Panc1 (cell line): ENCODE measurements around the gene TSNAX. TPM values are rescaled to one million over a fixed set of nuclear protein-coding genes. Genes with fewer than 3 reads are reported as not detected.

ENCODE experiments used
- ATAC-seq: fragments of 200-7000 bp; cut with Tn5 transposase; 2 replicates; pipeline ENCODE4 v1.9.1; 2020; ENCODE audit warnings: mild to moderate bottlenecking, moderate library complexity
- BruUV-seq: library from RNA; stranded (reverse); fragments of 400-500 nt; replicated peaks from 2 replicates; lab custom pipeline; 2021; lab: Mats Ljungman, UMichigan
- CTCF ChIA-PET: fragments of 300-600 bp; sonication (Branson Sonifier 250); formaldehyde crosslinking; loops from one replicate; lab custom pipeline; 2022; ENCODE audit warnings: antibody characterized with exemption; lab: Charles Lee
- POLR2A ChIA-PET: fragments of 300-600 bp; sonication (Branson Sonifier 250); formaldehyde crosslinking; loops from one replicate; lab custom pipeline; 2022; ENCODE audit warnings: antibody characterized with exemption; lab: Charles Lee
- DNase-seq: peaks from one replicate; pipeline ENCODE4 v3.0.0-alpha.2; 2010; ENCODE audit warnings: low read depth, low spot score
- H3K27ac ChIP-seq: 2 replicates; pipeline ENCODE4 v1.5.1; 2011; ENCODE audit warnings: mild to moderate bottlenecking, low read length, inconsistent platforms
- H3K27me3 ChIP-seq: fragments of 200-500 bp; sonication (Bioruptor generic); 2 replicates; pipeline ENCODE4 v1.6.0; 2014; ENCODE audit warnings: low read length, inconsistent platforms; ENCODE audit not compliant: control insufficient read depth, insufficient read depth
- H3K36me3 ChIP-seq: fragments of 200-500 bp; sonication (Bioruptor generic); 2 replicates; pipeline ENCODE4 v1.5.1; 2014; ENCODE audit warnings: inconsistent platforms, mild to moderate bottlenecking, low read length, moderate library complexity; ENCODE audit not compliant: control insufficient read depth, insufficient read depth
- H3K4me1 ChIP-seq: 2 replicates; pipeline ENCODE4 v1.5.1; 2011; ENCODE audit warnings: inconsistent platforms, mild to moderate bottlenecking, low read length, moderate library complexity; ENCODE audit not compliant: control insufficient read depth, insufficient read depth
- H3K4me3 ChIP-seq, 2 experiments: 2 replicates each; pipeline ENCODE4 v1.5.1; 2011 to 2012; ENCODE audit warnings: low read depth in 2 of 2, low read length in 2 of 2, mild to moderate bottlenecking in 2 of 2, inconsistent platforms in 1 of 2, moderate library complexity in 1 of 2
- H3K9me3 ChIP-seq: fragments of 200-500 bp; sonication (Bioruptor generic); 2 replicates; pipeline ENCODE4 v1.5.1; 2014; ENCODE audit warnings: low read depth, mild to moderate bottlenecking, inconsistent platforms, low read length, moderate library complexity; ENCODE audit not compliant: control insufficient read depth, insufficient read depth
- CTCF ChIP-seq: fragments of 450-650 bp; IDR thresholded peaks from 2 replicates; pipeline ENCODE4 v1.5.1; 2017; ENCODE audit warnings: mild to moderate bottlenecking
- POLR2AphosphoS5 ChIP-seq: IDR thresholded peaks from 2 replicates; pipeline ENCODE4 v1.6.1; 2012; ENCODE audit warnings: mild to moderate bottlenecking, low read depth, low read length, moderate library complexity
- SIN3A ChIP-seq: IDR thresholded peaks from 2 replicates; pipeline ENCODE4 v1.6.1; 2012; ENCODE audit warnings: low read depth, mild to moderate bottlenecking, low read length, moderate library complexity, borderline replicate concordance; ENCODE audit not compliant: insufficient read depth
- TCF7L2 ChIP-seq: IDR thresholded peaks from 2 replicates; pipeline ENCODE4 v1.6.1; 2011; ENCODE audit warnings: mild to moderate bottlenecking, low read depth, low read length, inconsistent platforms
- in situ Hi-C: cut with HindIII; loops from 2 replicates; pipeline ENCODE4 v1.10.0; 2016; ENCODE audit warnings: low sequenced_read_pairs, low pct_unique_long_range_greater_than_20kb
- intact Hi-C: fragments of 100-400 bp; cut with micrococcal nuclease; formaldehyde crosslinking; loops from one replicate; pipeline ENCODE4 v1.10.0; 2022; ENCODE audit not compliant: unreplicated experiment
- total RNA-seq: library from RNA; stranded (reverse); gene quantifications from one replicate; pipeline ENCODE4 v1.2.1, GENCODE V29; 2021; ENCODE audit not compliant: unreplicated experiment
- TF ChIP-seq, protein P1 (sequence below), 2 experiments: IDR thresholded peaks; 2 replicates each; pipeline ENCODE4 v1.6.1; 2011 to 2012; ENCODE audit warnings: low read depth in 2 of 2, control low read depth in 1 of 2, low read length in 1 of 2, mild to moderate bottlenecking in 1 of 2, moderate library complexity in 1 of 2; ENCODE audit not compliant: insufficient read depth in 1 of 2

The TSNAX gene
- total RNA-seq, 1 experiment from 2014 or later, result 40.0 TPM

GRCh38 chr1:231519166-231519565, 9.3 kb upstream of the TSNAX start:
- Histone ChIP-seq H3K36me3 (no peaks in the 10 kb centered on the region), H3K4me3 (no peak overlapping the region), H3K27me3 (no peaks in the 10 kb centered on the region), H3K4me1 (no peaks in the 10 kb centered on the region), H3K9me3 (no peaks in the 10 kb centered on the region), H3K27ac (no peak overlapping the region)
- TF ChIP-seq TCF7L2, result no peak
- TF ChIP-seq SIN3A, result no peak
- TF ChIP-seq CTCF, result no peak
- TF ChIP-seq, protein P1, sequence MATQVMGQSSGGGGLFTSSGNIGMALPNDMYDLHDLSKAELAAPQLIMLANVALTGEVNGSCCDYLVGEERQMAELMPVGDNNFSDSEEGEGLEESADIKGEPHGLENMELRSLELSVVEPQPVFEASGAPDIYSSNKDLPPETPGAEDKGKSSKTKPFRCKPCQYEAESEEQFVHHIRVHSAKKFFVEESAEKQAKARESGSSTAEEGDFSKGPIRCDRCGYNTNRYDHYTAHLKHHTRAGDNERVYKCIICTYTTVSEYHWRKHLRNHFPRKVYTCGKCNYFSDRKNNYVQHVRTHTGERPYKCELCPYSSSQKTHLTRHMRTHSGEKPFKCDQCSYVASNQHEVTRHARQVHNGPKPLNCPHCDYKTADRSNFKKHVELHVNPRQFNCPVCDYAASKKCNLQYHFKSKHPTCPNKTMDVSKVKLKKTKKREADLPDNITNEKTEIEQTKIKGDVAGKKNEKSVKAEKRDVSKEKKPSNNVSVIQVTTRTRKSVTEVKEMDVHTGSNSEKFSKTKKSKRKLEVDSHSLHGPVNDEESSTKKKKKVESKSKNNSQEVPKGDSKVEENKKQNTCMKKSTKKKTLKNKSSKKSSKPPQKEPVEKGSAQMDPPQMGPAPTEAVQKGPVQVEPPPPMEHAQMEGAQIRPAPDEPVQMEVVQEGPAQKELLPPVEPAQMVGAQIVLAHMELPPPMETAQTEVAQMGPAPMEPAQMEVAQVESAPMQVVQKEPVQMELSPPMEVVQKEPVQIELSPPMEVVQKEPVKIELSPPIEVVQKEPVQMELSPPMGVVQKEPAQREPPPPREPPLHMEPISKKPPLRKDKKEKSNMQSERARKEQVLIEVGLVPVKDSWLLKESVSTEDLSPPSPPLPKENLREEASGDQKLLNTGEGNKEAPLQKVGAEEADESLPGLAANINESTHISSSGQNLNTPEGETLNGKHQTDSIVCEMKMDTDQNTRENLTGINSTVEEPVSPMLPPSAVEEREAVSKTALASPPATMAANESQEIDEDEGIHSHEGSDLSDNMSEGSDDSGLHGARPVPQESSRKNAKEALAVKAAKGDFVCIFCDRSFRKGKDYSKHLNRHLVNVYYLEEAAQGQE (IDR thresholded peaks at IDR 0.05; ENCODE audit: insufficient read depth in 1 of 2, low read depth in 2 of 2, low read length in 1 of 2), result no peak
- no peak for TF ChIP-seq POLR2AphosphoS5
- intact Hi-C loops (no loop called here), in situ Hi-C loops (no loop called here)
- CTCF ChIA-PET, result no interaction called here
- POLR2A ChIA-PET, result interaction anchor here (0.5 kb wide), 1 partner anchor 342 kb away, joined by 16 read pairs; no protein-coding TSS in a partner anchor
- no TSS peak for BruUV-seq
- DNase-seq (no peak), ATAC-seq (no peak)

DNA sequence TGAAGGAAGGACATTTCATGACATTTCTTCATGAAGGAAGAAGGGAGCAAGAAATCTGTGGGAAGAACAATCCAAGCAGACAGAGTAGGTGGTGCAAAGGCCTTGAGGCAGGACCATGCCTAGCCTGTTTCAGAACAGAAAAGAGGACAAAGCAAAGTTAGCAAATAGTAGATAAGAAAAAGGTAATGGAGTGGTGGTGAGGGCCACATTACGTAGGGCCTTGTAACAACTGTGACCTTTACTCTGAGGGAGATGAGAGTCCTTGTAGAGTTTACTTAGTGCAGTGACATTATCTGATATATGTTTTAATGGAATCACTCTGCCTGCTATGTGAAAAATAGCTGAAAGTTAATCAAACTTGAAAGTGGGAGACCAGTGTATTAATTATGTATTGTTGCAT, 6.4 kb upstream of the TSNAX start:
- ATAC-seq, result no peak
- intact Hi-C loops, result no loop called here

More for the DNA sequence above, 6.4 kb upstream of the TSNAX start:
- Histone ChIP-seq H3K27ac (no peak overlapping the region), H3K36me3 (no peaks in the 10 kb centered on the region), H3K4me1 (no peaks in the 10 kb centered on the region), H3K9me3 (no peaks in the 10 kb centered on the region), H3K27me3 (no peaks in the 10 kb centered on the region), H3K4me3 (no peak overlapping the region)
- POLR2A ChIA-PET, result interaction anchor here (0.6 kb wide), 1 partner anchor 151 kb away, joined by 3 read pairs; no protein-coding TSS in a partner anchor
- in situ Hi-C loops, result no loop called here
- BruUV-seq, result no TSS peak
- no peak for DNase-seq
- TF ChIP-seq TCF7L2 (no peak), POLR2AphosphoS5 (no peak), SIN3A (no peak), CTCF (no peak)
- TF ChIP-seq, protein P1 (IDR thresholded peaks at IDR 0.05; ENCODE audit: insufficient read depth in 1 of 2, low read depth in 2 of 2, low read length in 1 of 2), result no peak
- CTCF ChIA-PET, result no interaction called here
